Activated T-cell treated with anti-CD3 and anti-CD28 coated beads, Interleukin-2, amount 50 U/mL, for 24 hours (primary cell): ENCODE data around the gene CD40.

Experiments
- DNase-seq: peaks from one replicate; pipeline ENCODE4 v3.0.0-alpha.2; 2020
- H3K27ac Mint-ChIP-seq: 2 replicates; pipeline ENCODE4 v1.8.0; 2020; ENCODE audit warnings: mild to moderate bottlenecking, mixed read lengths
- H3K27me3 Mint-ChIP-seq: 2 replicates; pipeline ENCODE4 v1.8.0; 2020; ENCODE audit warnings: mixed read lengths
- H3K36me3 Mint-ChIP-seq: 2 replicates; pipeline ENCODE4 v1.8.0; 2020; ENCODE audit warnings: low read depth, mixed read lengths
- H3K4me1 Mint-ChIP-seq: 2 replicates; pipeline ENCODE4 v1.8.0; 2020; ENCODE audit warnings: low read depth, mixed read lengths
- H3K4me3 Mint-ChIP-seq: 2 replicates; pipeline ENCODE4 v1.8.0; 2020; ENCODE audit warnings: mild to moderate bottlenecking, moderate library complexity, mixed read lengths
- H3K9me3 Mint-ChIP-seq: 2 replicates; pipeline ENCODE4 v1.8.0; 2020; ENCODE audit warnings: mixed read lengths

CD40 gene

DNA sequence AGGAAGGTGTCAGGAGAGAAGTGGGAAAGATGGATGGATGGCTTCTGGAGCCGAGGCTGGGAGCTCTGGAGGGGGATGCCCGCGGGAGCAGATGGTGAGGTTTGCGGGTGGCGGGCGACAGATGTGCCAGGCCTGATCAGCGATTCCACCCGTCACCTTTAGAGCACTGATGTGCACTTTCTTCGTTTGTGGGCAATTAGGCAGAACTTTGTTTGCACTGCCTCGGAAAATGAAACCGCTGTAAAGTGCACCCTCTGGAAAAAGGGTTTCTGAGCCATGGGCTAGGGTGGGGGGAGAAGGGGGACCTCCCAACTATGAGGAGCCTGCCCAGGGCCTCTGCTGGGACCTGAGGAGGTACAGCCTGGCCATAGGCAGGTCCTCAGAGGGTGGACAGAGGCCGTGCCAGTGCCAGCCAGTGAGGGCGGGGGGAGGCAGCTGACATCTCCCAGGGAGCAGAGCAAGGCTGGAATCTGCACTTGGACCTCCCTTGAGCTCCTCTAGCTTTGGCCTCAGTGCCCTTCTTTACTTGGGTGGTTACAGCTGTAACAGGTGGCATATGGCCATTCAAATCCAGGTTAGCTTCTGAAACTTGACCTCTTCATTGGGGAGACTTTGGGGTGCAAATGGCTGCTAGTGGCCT lies 58.7 kb downstream of the CD40 start:
- DNase-seq: no peak
- Mint-ChIP-seq H3K27ac (no peak overlapping the region), H3K4me3 (no peak overlapping the region), H3K36me3 (no peaks in the 10 kb centered on the region), H3K9me3 (no peaks in the 10 kb centered on the region), H3K4me1 (peaks cover 1% of the 10 kb centered on the region), H3K27me3 (peaks cover 60% of the 10 kb centered on the region)

DNA sequence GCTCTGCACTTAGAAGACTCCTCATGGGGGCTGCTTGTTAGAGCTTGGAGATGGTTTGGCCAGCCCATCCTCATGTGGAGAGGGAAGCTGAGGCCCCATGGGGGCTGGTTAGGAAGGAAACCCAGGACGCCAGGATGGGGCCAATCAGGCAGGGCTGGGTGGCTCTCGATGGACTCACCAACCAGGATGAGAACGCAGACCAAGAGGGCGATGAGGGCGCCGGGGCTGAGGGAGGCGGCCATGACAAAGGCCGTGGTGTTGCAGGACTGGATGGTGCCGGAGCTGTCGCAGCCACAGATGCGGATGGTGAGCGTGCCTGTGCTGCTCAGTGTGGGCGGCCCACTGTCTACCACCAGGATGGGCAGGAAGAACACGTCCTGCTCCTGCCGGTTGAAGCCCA lies 59.7 kb downstream of the CD40 start:
- Mint-ChIP-seq H3K4me1 (peaks cover 1% of the 10 kb centered on the region), H3K4me3 (no peak overlapping the region), H3K9me3 (no peaks in the 10 kb centered on the region), H3K27ac (no peak overlapping the region), H3K36me3 (no peaks in the 10 kb centered on the region), H3K27me3 (peaks cover 51% of the 10 kb centered on the region)
- no peak for DNase-seq

- no peak overlapping the region for H3K27ac Mint-ChIP-seq
Measured at GRCh38 chr20:46178891-46179290, 60.8 kb downstream of the CD40 start.

More at GRCh38 chr20:46178891-46179290, 60.8 kb downstream of the CD40 start:
- Mint-ChIP-seq H3K27me3 (peaks cover 39% of the 10 kb centered on the region), H3K4me3 (no peak overlapping the region), H3K9me3 (no peaks in the 10 kb centered on the region), H3K4me1 (peaks cover 1% of the 10 kb centered on the region), H3K36me3 (no peaks in the 10 kb centered on the region)
- no peak for DNase-seq
